CD4-positive, alpha-beta T cell (primary cell): Measurements from ENCODE around the gene C1R. TPM values are rescaled to one million over a fixed set of nuclear protein-coding genes. Genes with fewer than 3 reads are reported as not detected.

Experiments
- ATAC-seq: fragments of 200-7000 bp; cut with Tn5 transposase; one replicate; pipeline ENCODE4 v1.10.0; 2022; ENCODE audit warnings: mild to moderate bottlenecking; ENCODE audit not compliant: poor library complexity
- CTCF ChIA-PET: fragments of 350-600 bp; sonication (Branson Sonifier 250); formaldehyde crosslinking; loops from one replicate; lab custom pipeline; 2021; ENCODE audit warnings: antibody characterized with exemption, inconsistent platforms; lab: Charles Lee
- POLR2A ChIA-PET: fragments of 350-600 bp; sonication (Branson Sonifier 250); formaldehyde crosslinking; loops from one replicate; lab custom pipeline; 2021; ENCODE audit warnings: antibody characterized with exemption, inconsistent platforms; lab: Charles Lee
- DNase-seq, 14 experiments: peaks; one replicate each; pipeline ENCODE4 v3.0.0-alpha.2; 2013 to 2020; ENCODE audit warnings: mixed read lengths in 2 of 14
- H3K27ac ChIP-seq, 2 donors: one replicate each; pipeline versions ENCODE4 v1.5.1 to v1.7.0; 2013; ENCODE audit warnings: low read length in 2 of 2, low read depth in 1 of 2, mild to moderate bottlenecking in 1 of 2
- H3K27me3 ChIP-seq, 2 experiments: 1 replicate in 1 of 2; 2 replicates in 1 of 2; pipeline versions ENCODE4 v1.6.1 to v1.7.0; 2013; ENCODE audit warnings: low read length in 2 of 2, control low read depth in 1 of 2, mild to moderate bottlenecking in 1 of 2, moderate library complexity in 1 of 2; ENCODE audit not compliant: insufficient read depth in 2 of 2, control insufficient read depth in 1 of 2
- H3K36me3 ChIP-seq: one replicate; pipeline ENCODE4 v1.6.1; 2013; ENCODE audit warnings: low read length, control low read depth; ENCODE audit not compliant: insufficient read depth
- H3K4me1 ChIP-seq: one replicate; pipeline ENCODE4 v1.6.1; 2013; ENCODE audit warnings: low read length, control low read depth; ENCODE audit not compliant: insufficient read depth
- H3K4me3 ChIP-seq: one replicate; pipeline ENCODE4 v1.5.1; 2013; ENCODE audit warnings: mild to moderate bottlenecking, low read length, moderate library complexity
- H3K9me3 ChIP-seq, 2 experiments: 1 replicate in 1 of 2; 2 replicates in 1 of 2; pipeline versions ENCODE4 v1.6.1 to v1.7.0; 2013; ENCODE audit warnings: low read length in 2 of 2, mild to moderate bottlenecking in 2 of 2, control low read depth in 1 of 2, moderate library complexity in 1 of 2; ENCODE audit not compliant: control insufficient read depth in 1 of 2, insufficient read depth in 1 of 2
- H3K27ac Mint-ChIP-seq: one replicate; pipeline ENCODE4 v1.8.0; 2020; ENCODE audit warnings: mixed read lengths
- H3K27me3 Mint-ChIP-seq: one replicate; pipeline ENCODE4 v1.8.0; 2021; ENCODE audit warnings: mixed read lengths
- H3K36me3 Mint-ChIP-seq: one replicate; pipeline ENCODE4 v1.8.0; 2021; ENCODE audit warnings: low read depth, mixed read lengths
- H3K4me1 Mint-ChIP-seq: one replicate; pipeline ENCODE4 v1.8.0; 2021; ENCODE audit warnings: low read depth, mixed read lengths
- H3K4me3 Mint-ChIP-seq: one replicate; pipeline ENCODE4 v1.8.0; 2020; ENCODE audit warnings: mild to moderate bottlenecking, mixed read lengths
- H3K9me3 Mint-ChIP-seq: one replicate; pipeline ENCODE4 v1.8.0; 2020; ENCODE audit warnings: mixed read lengths
- CTCF ChIP-seq: fragments of 200-600 bp; IDR thresholded peaks from one replicate; pipeline ENCODE4 v1.8.0; 2022; ENCODE audit warnings: antibody characterized with exemption, mild to moderate bottlenecking
- intact Hi-C, 2 experiments: fragments of 100-400 bp; cut with DNase I in 1 of 2; cut with micrococcal nuclease in 1 of 2; formaldehyde crosslinking; loops; one replicate each; pipeline versions ENCODE4 v1.15.1 to v1.9.0; 2023 to 2025; cut with DNase I, micrococcal nuclease
- total RNA-seq, 174 experiments: library from RNA in 2 of 174; stranded (reverse) in 2 of 174; gene quantifications; one replicate each; pipeline ENCODE4 v1.2.3 and lab custom pipeline; 2021 to 2026

C1R gene
- total RNA-seq, 2 experiments from 2014 or later, result 3.1 to 4.0 TPM

- H3K27ac Mint-ChIP-seq, result no peak overlapping the region
- intact Hi-C loops, result no loop called here
Observed at GRCh38 chr12:7089196-7089871, 2.9 kb downstream of the C1R start.

GRCh38 chr12:7083125-7083524 is 9.1 kb downstream of the C1R start:
- POLR2A ChIA-PET, result no interaction called here
- CTCF ChIA-PET, result interaction anchor here (1.0 kb wide), 1 partner anchor 10 kb away, joined by 3 read pairs; no protein-coding TSS in a partner anchor
- intact Hi-C loops, result loop anchor here in 1 of 2 experiments (5.0 kb wide), 1 partner anchor 46 kb away; no protein-coding TSS in a partner anchor
- TF ChIP-seq CTCF, result no peak
- no peaks in the 10 kb centered on the region for H3K36me3 Mint-ChIP-seq
- no peaks in the 10 kb centered on the region for H3K9me3 ChIP-seq
- H3K27me3 Mint-ChIP-seq, result no peaks in the 10 kb centered on the region
- H3K27ac Mint-ChIP-seq, result no peak overlapping the region
- no peaks in the 10 kb centered on the region for H3K9me3 Mint-ChIP-seq
- no peak overlapping the region for H3K27ac ChIP-seq
- no peaks in the 10 kb centered on the region for H3K36me3 ChIP-seq
- H3K4me1 Mint-ChIP-seq, result no peaks in the 10 kb centered on the region
- H3K4me1 ChIP-seq, result no peaks in the 10 kb centered on the region
- no peak for ATAC-seq
- no peak overlapping the region for H3K4me3 ChIP-seq
- no peak for DNase-seq
- H3K4me3 Mint-ChIP-seq, result no peak overlapping the region
- no peaks in the 10 kb centered on the region for H3K27me3 ChIP-seq

More at GRCh38 chr12:7089196-7089871, 2.9 kb downstream of the C1R start:
- no peaks in the 10 kb centered on the region for H3K9me3 ChIP-seq
- ChIA-PET CTCF (no interaction called here), POLR2A (no interaction called here)
- H3K27me3 ChIP-seq, result no peaks in the 10 kb centered on the region
- no peak overlapping the region for H3K27ac ChIP-seq
- peaks cover 8% of the 10 kb centered on the region for H3K4me1 Mint-ChIP-seq
- peaks cover 13% of the 10 kb centered on the region for H3K4me1 ChIP-seq
- H3K27me3 Mint-ChIP-seq, result no peaks in the 10 kb centered on the region
- no peaks in the 10 kb centered on the region for H3K36me3 ChIP-seq
- H3K4me3 Mint-ChIP-seq, result no peak overlapping the region
- ATAC-seq (no peak), DNase-seq (no peak)
- H3K36me3 Mint-ChIP-seq, result no peaks in the 10 kb centered on the region
- H3K4me3 ChIP-seq, result no peak overlapping the region
- H3K9me3 Mint-ChIP-seq, result no peaks in the 10 kb centered on the region
- no peak for TF ChIP-seq CTCF

GRCh38 chr12:7081037-7081436 is 11.2 kb downstream of the C1R start:
- ChIA-PET CTCF (no interaction called here), POLR2A (interaction anchor here (0.7 kb wide), 1 partner anchor 8 kb away, joined by 3 read pairs; no protein-coding TSS in a partner anchor)
- H3K9me3 Mint-ChIP-seq, result no peaks in the 10 kb centered on the region
- H3K4me1 Mint-ChIP-seq, result no peaks in the 10 kb centered on the region
- no peak overlapping the region for H3K27ac Mint-ChIP-seq
- H3K27me3 Mint-ChIP-seq, result no peaks in the 10 kb centered on the region
- DNase-seq (no peak), ATAC-seq (no peak)
- Histone ChIP-seq H3K27ac (no peak overlapping the region), H3K4me1 (no peaks in the 10 kb centered on the region), H3K9me3 (no peaks in the 10 kb centered on the region), H3K36me3 (no peaks in the 10 kb centered on the region), H3K27me3 (no peaks in the 10 kb centered on the region), H3K4me3 (no peak overlapping the region)
- no peak for TF ChIP-seq CTCF
- intact Hi-C loops, result loop anchor here in 1 of 2 experiments (5.0 kb wide), 1 partner anchor 44 kb away; no protein-coding TSS in a partner anchor
- no peaks in the 10 kb centered on the region for H3K36me3 Mint-ChIP-seq
- H3K4me3 Mint-ChIP-seq, result no peak overlapping the region
